PC-3 (cell line): Measurements from ENCODE around the gene SLC35F1. TPM values are rescaled to one million over a fixed set of nuclear protein-coding genes. Genes with fewer than 3 reads are reported as not detected.

Experiments
- ATAC-seq: fragments of 200-7000 bp; cut with Tn5 transposase; 2 replicates; pipeline ENCODE4 v1.9.1; 2020; ENCODE audit warnings: mild to moderate bottlenecking, moderate library complexity
- BruUV-seq: library from RNA; stranded (reverse); fragments of 400-500 nt; replicated peaks from 2 replicates; lab custom pipeline; 2021; lab: Mats Ljungman, UMichigan
- CTCF ChIA-PET: fragments of 300-600 bp; sonication (Branson Sonifier 250); formaldehyde crosslinking; loops from one replicate; lab custom pipeline; 2022; ENCODE audit warnings: antibody characterized with exemption; lab: Charles Lee
- POLR2A ChIA-PET: fragments of 300-600 bp; sonication (Branson Sonifier 250); formaldehyde crosslinking; loops from one replicate; lab custom pipeline; 2022; ENCODE audit warnings: antibody characterized with exemption; ENCODE audit not compliant: unreplicated experiment; lab: Charles Lee
- DNase-seq: peaks from one replicate; pipeline ENCODE4 v3.0.0-alpha.2; 2015
- H2AFZ ChIP-seq: fragments of 300-600 bp; sonication (generic); 2 replicates; pipeline ENCODE4 v1.6.0; 2016; ENCODE audit warnings: antibody characterized with exemption, low read length
- H3F3A ChIP-seq: fragments of 300-600 bp; sonication (generic); one replicate; pipeline ENCODE4 v1.6.0; 2017; ENCODE audit warnings: antibody characterized with exemption, low read length, control low read depth, mild to moderate bottlenecking; ENCODE audit not compliant: unreplicated experiment
- H3K27ac ChIP-seq: fragments of 300-600 bp; sonication (generic); 2 replicates; pipeline ENCODE4 v1.5.1; 2016; ENCODE audit warnings: mild to moderate bottlenecking, low read length
- H3K27me3 ChIP-seq: fragments of 300-600 bp; sonication (generic); 2 replicates; pipeline ENCODE4 v1.6.1; 2016; ENCODE audit warnings: low read length, mixed read lengths
- H3K36me3 ChIP-seq: fragments of 300-600 bp; sonication (generic); 2 replicates; pipeline ENCODE4 v1.6.1; 2016; ENCODE audit warnings: low read depth, mixed run types, low read length, mixed read lengths
- H3K4me1 ChIP-seq: fragments of 300-600 bp; sonication (generic); 2 replicates; pipeline ENCODE4 v1.5.1; 2016; ENCODE audit warnings: low read length; ENCODE audit not compliant: insufficient read depth
- H3K4me2 ChIP-seq: fragments of 300-600 bp; sonication (generic); 2 replicates; pipeline ENCODE4 v1.6.0; 2016; ENCODE audit warnings: low read length
- H3K4me3 ChIP-seq: fragments of 300-600 bp; sonication (generic); 2 replicates; pipeline ENCODE4 v1.5.1; 2016; ENCODE audit warnings: mild to moderate bottlenecking, low read length, mixed read lengths
- H3K79me2 ChIP-seq: fragments of 300-600 bp; sonication (generic); 2 replicates; pipeline ENCODE4 v1.6.1; 2017; ENCODE audit warnings: low read length, mixed read lengths
- H3K9ac ChIP-seq: fragments of 300-600 bp; sonication (generic); 2 replicates; pipeline ENCODE4 v1.6.0; 2016; ENCODE audit warnings: mild to moderate bottlenecking, low read length
- H3K9me2 ChIP-seq: fragments of 300-600 bp; sonication (generic); replicated peaks from 2 replicates; pipeline ENCODE4 v1.6.1; 2016; ENCODE audit warnings: mixed run types, low read length, mixed read lengths
- H3K9me3 ChIP-seq: fragments of 300-600 bp; sonication (generic); 2 replicates; pipeline ENCODE4 v1.6.1; 2016; ENCODE audit warnings: low read length, mixed read lengths
- H4K20me1 ChIP-seq: fragments of 300-600 bp; sonication (generic); 2 replicates; pipeline ENCODE4 v1.6.1; 2016; ENCODE audit warnings: low read length, mixed read lengths
- EZH2 ChIP-seq: fragments of 300-600 bp; sonication (generic); IDR thresholded peaks from one replicate; pipeline ENCODE4 v1.6.1; 2017; ENCODE audit warnings: antibody characterized with exemption, mild to moderate bottlenecking, low read length; ENCODE audit not compliant: unreplicated experiment
- EZH2phosphoT487 ChIP-seq: fragments of 300-600 bp; sonication (generic); IDR thresholded peaks from 2 replicates; pipeline ENCODE4 v1.6.1; 2018; ENCODE audit warnings: mild to moderate bottlenecking, antibody characterized with exemption, low read length, borderline replicate concordance
- intact Hi-C: fragments of 100-400 bp; cut with micrococcal nuclease; formaldehyde crosslinking; loops from 2 replicates; pipeline ENCODE4 v1.9.0; 2023
- total RNA-seq: library from RNA; depleted of rRNA; stranded (reverse); fragments of >200 nt; gene quantifications from 2 replicates; pipeline ENCODE4 v1.2.3, GENCODE V29; 2014
- TF ChIP-seq, protein P1 (sequence below): fragments of 300-600 bp; sonication (generic); conservative IDR thresholded peaks from 2 replicates; pipeline ENCODE4 v1.5.1; 2017; ENCODE audit warnings: antibody characterized with exemption, low read depth, mild to moderate bottlenecking, low read length

Gene SLC35F1
- total RNA-seq, 1 experiment from 2014 or later = not detected

GRCh38 chr6:118325220-118325860 lies 418.3 kb downstream of the SLC35F1 start:
- no peak for TF ChIP-seq EZH2phosphoT487
- TF ChIP-seq, protein P1, sequence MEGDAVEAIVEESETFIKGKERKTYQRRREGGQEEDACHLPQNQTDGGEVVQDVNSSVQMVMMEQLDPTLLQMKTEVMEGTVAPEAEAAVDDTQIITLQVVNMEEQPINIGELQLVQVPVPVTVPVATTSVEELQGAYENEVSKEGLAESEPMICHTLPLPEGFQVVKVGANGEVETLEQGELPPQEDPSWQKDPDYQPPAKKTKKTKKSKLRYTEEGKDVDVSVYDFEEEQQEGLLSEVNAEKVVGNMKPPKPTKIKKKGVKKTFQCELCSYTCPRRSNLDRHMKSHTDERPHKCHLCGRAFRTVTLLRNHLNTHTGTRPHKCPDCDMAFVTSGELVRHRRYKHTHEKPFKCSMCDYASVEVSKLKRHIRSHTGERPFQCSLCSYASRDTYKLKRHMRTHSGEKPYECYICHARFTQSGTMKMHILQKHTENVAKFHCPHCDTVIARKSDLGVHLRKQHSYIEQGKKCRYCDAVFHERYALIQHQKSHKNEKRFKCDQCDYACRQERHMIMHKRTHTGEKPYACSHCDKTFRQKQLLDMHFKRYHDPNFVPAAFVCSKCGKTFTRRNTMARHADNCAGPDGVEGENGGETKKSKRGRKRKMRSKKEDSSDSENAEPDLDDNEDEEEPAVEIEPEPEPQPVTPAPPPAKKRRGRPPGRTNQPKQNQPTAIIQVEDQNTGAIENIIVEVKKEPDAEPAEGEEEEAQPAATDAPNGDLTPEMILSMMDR = no peak
- no peak for TF ChIP-seq EZH2
- intact Hi-C loops = no loop called here
- H3K27me3 ChIP-seq = no peaks in the 10 kb centered on the region
- ATAC-seq (no peak; the same call in 1 of the 2 replicates), DNase-seq (peak; percentile 18)
- H3K4me1 ChIP-seq = no peaks in the 10 kb centered on the region
- no peaks in the 10 kb centered on the region for H3K36me3 ChIP-seq
- no peaks in the 10 kb centered on the region for H3K9me3 ChIP-seq
- no peaks in the 10 kb centered on the region for H3F3A ChIP-seq
- no peak overlapping the region for H3K4me3 ChIP-seq
- no TSS peak for BruUV-seq
- H3K9me2 ChIP-seq = no peaks in the 10 kb centered on the region
- H3K79me2 ChIP-seq = no peaks in the 10 kb centered on the region
- CTCF ChIA-PET = no interaction called here
- no peak overlapping the region for H2AFZ ChIP-seq
- no peak overlapping the region for H3K27ac ChIP-seq
- no peak overlapping the region for H3K4me2 ChIP-seq
- POLR2A ChIA-PET = no interaction called here
- H3K9ac ChIP-seq = no peak overlapping the region
- H4K20me1 ChIP-seq = no peaks in the 10 kb centered on the region

- DNase-seq (no peak), ATAC-seq (no peak)
- Histone ChIP-seq H3F3A (no peaks in the 10 kb centered on the region), H3K36me3 (no peaks in the 10 kb centered on the region), H3K79me2 (no peaks in the 10 kb centered on the region), H2AFZ (no peak overlapping the region), H3K9me3 (no peaks in the 10 kb centered on the region), H3K27me3 (no peaks in the 10 kb centered on the region), H3K4me3 (no peak overlapping the region), H4K20me1 (no peaks in the 10 kb centered on the region), H3K9ac (no peak overlapping the region), H3K9me2 (no peaks in the 10 kb centered on the region), H3K27ac (no peak overlapping the region), H3K4me2 (no peak overlapping the region), H3K4me1 (no peaks in the 10 kb centered on the region)
- TF ChIP-seq, protein P1 = no peak
- TF ChIP-seq EZH2 (no peak), EZH2phosphoT487 (no peak)
- POLR2A ChIA-PET = no interaction called here
- no TSS peak for BruUV-seq
- CTCF ChIA-PET = no interaction called here
- intact Hi-C loops = no loop called here
These were observed 419.6 kb downstream of the SLC35F1 start for GRCh38 chr6:118326712-118327111.

GRCh38 chr6:118327237-118327636 lies 420.2 kb downstream of the SLC35F1 start:
- H3K36me3 ChIP-seq = no peaks in the 10 kb centered on the region
- H3F3A ChIP-seq = no peaks in the 10 kb centered on the region
- H3K9ac ChIP-seq = no peak overlapping the region
- H3K9me3 ChIP-seq = no peaks in the 10 kb centered on the region
- no peak for ATAC-seq
- H4K20me1 ChIP-seq = no peaks in the 10 kb centered on the region
- ChIA-PET CTCF (no interaction called here), POLR2A (no interaction called here)
- H2AFZ ChIP-seq = no peak overlapping the region
- DNase-seq = no peak
- no peak overlapping the region for H3K4me2 ChIP-seq
- no TSS peak for BruUV-seq
- no peaks in the 10 kb centered on the region for H3K27me3 ChIP-seq
- no peak overlapping the region for H3K27ac ChIP-seq
- no peak overlapping the region for H3K4me3 ChIP-seq
- intact Hi-C loops = no loop called here
- TF ChIP-seq EZH2phosphoT487 (no peak), EZH2 (no peak)
- TF ChIP-seq, protein P1 = no peak
- no peaks in the 10 kb centered on the region for H3K4me1 ChIP-seq
- no peaks in the 10 kb centered on the region for H3K9me2 ChIP-seq
- H3K79me2 ChIP-seq = no peaks in the 10 kb centered on the region
